GM19035 (cell line): ENCODE measurements around the gene CARMIL1.

Experiments
- ATAC-seq: cut with Tn5 transposase; IDR thresholded peaks from one replicate; pipeline ENCODE4 v1.9.1; 2021; ENCODE audit not compliant: unreplicated experiment

CARMIL1 gene

GRCh38 chr6:25637960-25638434 is 358.8 kb downstream of the CARMIL1 start:
- ATAC-seq, result no peak

GRCh38 chr6:25639653-25640052 is 360.5 kb downstream of the CARMIL1 start:
- ATAC-seq, result no peak

- no peak for ATAC-seq
These were observed 361.3 kb downstream of the CARMIL1 start for GRCh38 chr6:25640446-25640845.

- ATAC-seq, result no peak
These were observed 361.7 kb downstream of the CARMIL1 start for GRCh38 chr6:25640891-25641290.

- ATAC-seq, result no peak
These were observed 362.2 kb downstream of the CARMIL1 start for GRCh38 chr6:25641377-25641776.

- ATAC-seq, result no peak
These were observed 362.9 kb downstream of the CARMIL1 start for GRCh38 chr6:25641940-25642666.

GRCh38 chr6:25642667-25643328 is 363.6 kb downstream of the CARMIL1 start:
- no peak for ATAC-seq

GRCh38 chr6:25645916-25646315 is 366.7 kb downstream of the CARMIL1 start:
- ATAC-seq, result no peak

- no peak for ATAC-seq
These were observed 370.4 kb downstream of the CARMIL1 start for GRCh38 chr6:25649611-25650010.

GRCh38 chr6:25652007-25652515 is 372.9 kb downstream of the CARMIL1 start, which contains the start of gene SCGN:
Gene SCGN (plus strand): TSS chr6:25652215. CDS start chr6:25652404, 189 bp downstream.
- no peak for ATAC-seq

GRCh38 chr6:25655723-25656122 is 376.5 kb downstream of the CARMIL1 start:
- ATAC-seq, result no peak

- ATAC-seq, result no peak
These were observed 380.6 kb downstream of the CARMIL1 start for GRCh38 chr6:25659633-25660368.

- ATAC-seq, result no peak
These were observed 381.3 kb downstream of the CARMIL1 start for GRCh38 chr6:25660512-25660911.

GRCh38 chr6:25661129-25661779 is 382.1 kb downstream of the CARMIL1 start:
- no peak for ATAC-seq

GRCh38 chr6:25665455-25665854 is 386.3 kb downstream of the CARMIL1 start:
- ATAC-seq, result no peak

- ATAC-seq, result no peak
These were observed 390.2 kb downstream of the CARMIL1 start for GRCh38 chr6:25669413-25669812.
